CD14-positive monocyte (primary cell): ENCODE data around the gene SGK1. TPM values are rescaled to one million over a fixed set of nuclear protein-coding genes. Genes with fewer than 3 reads are reported as not detected.

Experiments
- DNase-seq, 3 donors: peaks; one replicate each; pipeline ENCODE4 v3.0.0-alpha.2; 2011 to 2022
- H2AFZ ChIP-seq: 2 replicates; pipeline ENCODE4 v1.6.0; 2012; ENCODE audit warnings: mild to moderate bottlenecking, low read depth, low read length, inconsistent platforms; ENCODE audit not compliant: insufficient read depth, poor library complexity, severe bottlenecking
- H3K27ac ChIP-seq, 2 donors: 1 replicate in 1 of 2; 2 replicates in 1 of 2; pipeline ENCODE4 v1.5.1; 2012 to 2013; ENCODE audit warnings: low read length in 2 of 2, control low read depth in 1 of 2, inconsistent platforms in 1 of 2, low read depth in 1 of 2, mild to moderate bottlenecking in 1 of 2
- H3K27me3 ChIP-seq, 2 donors: one replicate each; pipeline versions ENCODE4 v1.6.0 to v1.6.1; 2011 to 2013; ENCODE audit warnings: low read length in 2 of 2; ENCODE audit not compliant: control insufficient read depth in 2 of 2, insufficient read depth in 2 of 2
- H3K36me3 ChIP-seq, 2 donors: replicated peaks in 1 of 2; 1 replicate in 1 of 2; 2 replicates in 1 of 2; pipeline versions ENCODE4 v1.5.1 to v1.6.1; 2012 to 2013; ENCODE audit warnings: low read length in 2 of 2, control low read depth in 1 of 2, inconsistent platforms in 1 of 2, mild to moderate bottlenecking in 1 of 2; ENCODE audit not compliant: insufficient read depth in 2 of 2, control insufficient read depth in 1 of 2
- H3K4me1 ChIP-seq, 2 donors: 1 replicate in 1 of 2; 2 replicates in 1 of 2; pipeline versions ENCODE4 v1.5.1 to v1.6.1; 2012 to 2013; ENCODE audit warnings: low read length in 2 of 2, control low read depth in 1 of 2, inconsistent platforms in 1 of 2, mild to moderate bottlenecking in 1 of 2, moderate library complexity in 1 of 2; ENCODE audit not compliant: insufficient read depth in 2 of 2, control insufficient read depth in 1 of 2
- H3K4me2 ChIP-seq: replicated peaks from 2 replicates; pipeline ENCODE3; 2012; ENCODE audit warnings: low read length, moderate library complexity, mild to moderate bottlenecking; ENCODE audit not compliant: poor library complexity, severe bottlenecking; ENCODE audit errors: extremely low read depth
- H3K4me3 ChIP-seq, 3 experiments: fragments of 200-600 bp in 1 of 3; sonication (generic) in 1 of 3; replicated peaks in 1 of 3; 1 replicate in 2 of 3; 2 replicates in 1 of 3; pipeline ENCODE4 v1.5.1; 2011 to 2013; ENCODE audit warnings: low read length in 3 of 3, mild to moderate bottlenecking in 3 of 3, control low read depth in 2 of 3, low read depth in 2 of 3, inconsistent platforms in 1 of 3, moderate library complexity in 1 of 3
- H3K79me2 ChIP-seq: 2 replicates; pipeline ENCODE4 v1.6.0; 2012; ENCODE audit warnings: mild to moderate bottlenecking, control low read depth, inconsistent platforms, low read length, moderate library complexity; ENCODE audit not compliant: insufficient read depth
- H3K9ac ChIP-seq: 2 replicates; pipeline ENCODE4 v1.6.0; 2017; ENCODE audit warnings: low read length, mild to moderate bottlenecking; ENCODE audit not compliant: insufficient read depth, poor library complexity, severe bottlenecking
- H3K9me3 ChIP-seq, 2 donors: replicated peaks in 1 of 2; 1 replicate in 1 of 2; 2 replicates in 1 of 2; pipeline versions ENCODE4 v1.5.1 to v1.6.1; 2012 to 2013; ENCODE audit warnings: low read length in 2 of 2, control low read depth in 1 of 2; ENCODE audit not compliant: control insufficient read depth in 1 of 2, insufficient read depth in 1 of 2
- H4K20me1 ChIP-seq: 2 replicates; pipeline ENCODE4 v1.6.0; 2012; ENCODE audit warnings: mild to moderate bottlenecking, low read length, control low read depth, moderate library complexity; ENCODE audit not compliant: insufficient read depth
- H3K27ac Mint-ChIP-seq, 7 donors: one replicate each; pipeline ENCODE4 v1.8.0; 2020; ENCODE audit warnings: mild to moderate bottlenecking in 7 of 7, mixed read lengths in 7 of 7, moderate library complexity in 6 of 7, inconsistent platforms in 2 of 7
- H3K27me3 Mint-ChIP-seq, 3 donors: one replicate each; pipeline ENCODE4 v1.8.0; 2021 to 2022; ENCODE audit warnings: low read depth in 3 of 3, mild to moderate bottlenecking in 3 of 3, mixed read lengths in 3 of 3, moderate library complexity in 3 of 3, inconsistent platforms in 1 of 3
- H3K36me3 Mint-ChIP-seq, 2 donors: one replicate each; pipeline ENCODE4 v1.8.0; 2020; ENCODE audit warnings: mixed read lengths in 2 of 2, inconsistent platforms in 1 of 2, mild to moderate bottlenecking in 1 of 2
- H3K4me1 Mint-ChIP-seq: one replicate; pipeline ENCODE4 v1.8.0; 2020; ENCODE audit warnings: mild to moderate bottlenecking, mixed read lengths
- H3K4me3 Mint-ChIP-seq, 2 donors: one replicate each; pipeline ENCODE4 v1.8.0; 2020; ENCODE audit warnings: mild to moderate bottlenecking in 2 of 2, mixed read lengths in 2 of 2, moderate library complexity in 1 of 2
- H3K9me3 Mint-ChIP-seq, 7 donors: one replicate each; pipeline ENCODE4 v1.8.0; 2020 to 2022; ENCODE audit warnings: mixed read lengths in 7 of 7, mild to moderate bottlenecking in 6 of 7, moderate library complexity in 6 of 7, inconsistent platforms in 2 of 7
- WGBS: methylation state at CpG from one replicate; pipeline ENCODE4 v1.1.5; 2013; ENCODE audit warnings: missing lambda C conversion rate; ENCODE audit not compliant: insufficient coverage; 5-methylcytosine and 5-hydroxymethylcytosine counted together
- intact Hi-C, 2 donors: fragments of 100-400 bp; cut with micrococcal nuclease; formaldehyde crosslinking; loops; one replicate each; pipeline versions ENCODE4 v1.15.0 to v1.15.1; 2023
- polyA plus RNA-seq, 3 donors: library from polyadenylated mRNA; depleted of rRNA in 1 of 3; unstranded in 2 of 3; stranded (reverse) in 1 of 3; fragments of 300-500 nt in 2 of 3; fragments of >200 nt in 1 of 3; fragmentation: Illumina TruSeq in 2 of 3; gene quantifications; 1 replicate in 2 of 3; 2 replicates in 1 of 3; pipeline ENCODE4 v1.2.3, GENCODE V29; 2012 to 2021
- TF ChIP-seq, protein P1 (sequence below): fragments of 200-600 bp; IDR thresholded peaks from one replicate; pipeline ENCODE4 v1.8.0; 2022; ENCODE audit warnings: antibody characterized with exemption, mild to moderate bottlenecking

Gene SGK1
- polyA plus RNA-seq, 3 donors = 373 to 419 (median 407) TPM

DNA sequence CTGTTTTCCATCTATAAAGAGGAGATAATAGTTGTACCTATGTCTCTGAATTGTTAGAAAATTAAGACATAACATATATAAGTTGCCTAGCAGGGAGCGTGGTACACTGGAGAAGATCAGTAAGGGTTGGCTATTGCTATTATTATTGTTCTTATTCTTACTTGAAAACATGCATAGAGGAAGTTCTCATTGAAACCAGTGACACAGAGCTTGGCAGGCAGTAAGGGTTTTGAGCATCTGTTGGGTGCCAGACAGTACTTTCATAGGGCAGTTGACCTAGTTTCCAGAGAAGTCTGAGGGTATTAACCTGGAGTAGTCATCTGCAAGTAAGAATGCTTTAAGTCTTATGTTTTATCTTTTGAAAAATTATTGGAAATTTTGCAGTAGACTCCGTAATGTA lies 13.3 kb upstream of the SGK1 start:
- no peak overlapping the region for H3K4me3 Mint-ChIP-seq
- H3K36me3 Mint-ChIP-seq = peaks cover 0 to 2% of the 10 kb centered on the region in 2 donors
- no peak for DNase-seq
- H3K27me3 Mint-ChIP-seq = peaks cover 1 to 8% (median 2%) of the 10 kb centered on the region in 3 donors
- WGBS = no CpG with 5 or more reads among the region's 2 CpGs
- H3K9ac ChIP-seq = no peak overlapping the region
- TF ChIP-seq, protein P1, sequence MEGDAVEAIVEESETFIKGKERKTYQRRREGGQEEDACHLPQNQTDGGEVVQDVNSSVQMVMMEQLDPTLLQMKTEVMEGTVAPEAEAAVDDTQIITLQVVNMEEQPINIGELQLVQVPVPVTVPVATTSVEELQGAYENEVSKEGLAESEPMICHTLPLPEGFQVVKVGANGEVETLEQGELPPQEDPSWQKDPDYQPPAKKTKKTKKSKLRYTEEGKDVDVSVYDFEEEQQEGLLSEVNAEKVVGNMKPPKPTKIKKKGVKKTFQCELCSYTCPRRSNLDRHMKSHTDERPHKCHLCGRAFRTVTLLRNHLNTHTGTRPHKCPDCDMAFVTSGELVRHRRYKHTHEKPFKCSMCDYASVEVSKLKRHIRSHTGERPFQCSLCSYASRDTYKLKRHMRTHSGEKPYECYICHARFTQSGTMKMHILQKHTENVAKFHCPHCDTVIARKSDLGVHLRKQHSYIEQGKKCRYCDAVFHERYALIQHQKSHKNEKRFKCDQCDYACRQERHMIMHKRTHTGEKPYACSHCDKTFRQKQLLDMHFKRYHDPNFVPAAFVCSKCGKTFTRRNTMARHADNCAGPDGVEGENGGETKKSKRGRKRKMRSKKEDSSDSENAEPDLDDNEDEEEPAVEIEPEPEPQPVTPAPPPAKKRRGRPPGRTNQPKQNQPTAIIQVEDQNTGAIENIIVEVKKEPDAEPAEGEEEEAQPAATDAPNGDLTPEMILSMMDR = no peak
- no peaks in the 10 kb centered on the region for H3K9me3 ChIP-seq
- no peak overlapping the region for H3K4me3 ChIP-seq
- intact Hi-C loops = no loop called here
- no peak overlapping the region for H3K27ac Mint-ChIP-seq
- H2AFZ ChIP-seq = no peak overlapping the region
- peaks cover 0 to 5% (median under 1%) of the 10 kb centered on the region in 7 donors for H3K9me3 Mint-ChIP-seq
- no peak overlapping the region for H3K4me2 ChIP-seq
- H3K27ac ChIP-seq = no peak overlapping the region
- no peaks in the 10 kb centered on the region for H3K79me2 ChIP-seq
- H3K4me1 ChIP-seq = peaks cover 4 to 9% of the 10 kb centered on the region in 2 donors
- H4K20me1 ChIP-seq = no peaks in the 10 kb centered on the region
- H3K36me3 ChIP-seq = no peaks in the 10 kb centered on the region
- H3K4me1 Mint-ChIP-seq = peaks cover 7% of the 10 kb centered on the region
- H3K27me3 ChIP-seq = no peaks in the 10 kb centered on the region

DNA sequence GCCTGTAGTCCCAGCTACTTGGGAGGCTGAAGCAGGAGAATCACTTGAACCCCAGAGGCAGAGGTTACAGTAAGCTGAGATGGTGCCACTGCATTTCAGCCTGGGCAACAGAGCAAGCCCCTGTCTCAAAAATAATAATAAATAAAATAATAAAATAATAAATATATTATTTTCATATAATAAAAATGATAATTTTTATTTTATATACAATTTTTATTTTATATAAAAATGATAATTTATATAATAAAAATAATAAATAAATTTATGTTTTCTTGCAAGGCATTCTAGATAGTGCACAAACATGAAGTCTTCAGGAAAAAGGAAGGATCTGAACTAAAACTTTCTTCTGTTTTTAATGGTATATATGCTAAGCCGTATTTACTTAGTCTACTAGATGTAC lies 12.6 kb upstream of the SGK1 start:
- Histone ChIP-seq H3K4me2 (no peak overlapping the region), H3K27ac (no peak overlapping the region), H3K36me3 (no peaks in the 10 kb centered on the region), H3K27me3 (no peaks in the 10 kb centered on the region), H4K20me1 (no peaks in the 10 kb centered on the region), H3K4me1 (peaks cover 4 to 9% of the 10 kb centered on the region in 2 donors), H3K4me3 (no peak overlapping the region), H3K79me2 (no peaks in the 10 kb centered on the region), H3K9ac (no peak overlapping the region), H2AFZ (no peak overlapping the region), H3K9me3 (peaks cover 5 to 6% of the 10 kb centered on the region in 2 donors)
- H3K36me3 Mint-ChIP-seq = peaks cover 0 to 2% of the 10 kb centered on the region in 2 donors
- DNase-seq = no peak
- peaks cover 1 to 8% (median 2%) of the 10 kb centered on the region in 3 donors for H3K27me3 Mint-ChIP-seq
- TF ChIP-seq, protein P1 = no peak
- H3K9me3 Mint-ChIP-seq = peaks cover 4 to 10% (median 7%) of the 10 kb centered on the region in 7 donors
- intact Hi-C loops = no loop called here
- H3K4me1 Mint-ChIP-seq = peaks cover 7% of the 10 kb centered on the region
- no peak overlapping the region for H3K4me3 Mint-ChIP-seq
- no peak overlapping the region for H3K27ac Mint-ChIP-seq
- WGBS = no CpG with 5 or more reads among the region's 1 CpG
